HG03039 (cell line): ENCODE measurements around the gene KRT6A.
"Not testable (repeated sequence)": the region's sequence is repeated elsewhere in the genome, so short reads cannot be mapped to it uniquely, and the experiment has no call there.

Source experiments
- ATAC-seq: cut with Tn5 transposase; IDR thresholded peaks from one replicate; pipeline ENCODE4 v1.9.1; 2021; ENCODE audit warnings: mild to moderate bottlenecking, moderate library complexity; ENCODE audit not compliant: unreplicated experiment

The KRT6A gene

GRCh38 chr12:52474212-52474611 lies 18.8 kb downstream of the KRT6A start:
- no peak for ATAC-seq

- no peak for ATAC-seq
Observed at GRCh38 chr12:52473768-52474167, 19.3 kb downstream of the KRT6A start, which contains the start of gene KRT6C. Gene KRT6C (minus strand): TSS chr12:52473805. CDS start chr12:52473737, 68 bp downstream.

GRCh38 chr12:52469853-52470252 lies 23.2 kb downstream of the KRT6A start:
- no peak for ATAC-seq

- ATAC-seq, result no peak
Observed at GRCh38 chr12:52464897-52465296, 28.2 kb downstream of the KRT6A start.

- ATAC-seq, result no peak
Observed at GRCh38 chr12:52461693-52462092, 31.4 kb downstream of the KRT6A start.

- no peak for ATAC-seq
Observed at GRCh38 chr12:52458861-52459260, 34.2 kb downstream of the KRT6A start.

- no peak for ATAC-seq
Observed at GRCh38 chr12:52455821-52456220, 37.2 kb downstream of the KRT6A start.

- ATAC-seq, result no peak
Observed at GRCh38 chr12:52454411-52455201, 38.5 kb downstream of the KRT6A start.

GRCh38 chr12:52452101-52452500 lies 41.0 kb downstream of the KRT6A start, which contains the start of gene KRT6B:
Gene KRT6B (minus strand): TSS chr12:52452146. CDS start chr12:52452078, 68 bp downstream.
- no peak for ATAC-seq

GRCh38 chr12:52448228-52448627 lies 44.8 kb downstream of the KRT6A start:
- ATAC-seq, result no peak

GRCh38 chr12:52447196-52447595 lies 45.9 kb downstream of the KRT6A start:
- not testable (repeated sequence) for ATAC-seq

GRCh38 chr12:52446367-52447045 lies 46.6 kb downstream of the KRT6A start:
- ATAC-seq, result no peak

GRCh38 chr12:52445876-52446275 lies 47.2 kb downstream of the KRT6A start:
- no peak for ATAC-seq

- ATAC-seq, result no peak
Observed at GRCh38 chr12:52444647-52445595, 48.1 kb downstream of the KRT6A start.

- ATAC-seq, result no peak
Observed at GRCh38 chr12:52443966-52444365, 49.1 kb downstream of the KRT6A start.

- ATAC-seq, result no peak
Observed at GRCh38 chr12:52442600-52443061, 50.4 kb downstream of the KRT6A start.

- no peak for ATAC-seq
Observed at GRCh38 chr12:52441320-52441911, 51.6 kb downstream of the KRT6A start.

GRCh38 chr12:52440821-52441319 lies 52.2 kb downstream of the KRT6A start:
- ATAC-seq, result no peak

GRCh38 chr12:52439845-52440244 lies 53.2 kb downstream of the KRT6A start:
- no peak for ATAC-seq

GRCh38 chr12:52439420-52439819 lies 53.6 kb downstream of the KRT6A start:
- no peak for ATAC-seq
